HL-60 (cell line): ENCODE results near the gene NEAT1.

Experiments used
- DNase-seq, 2 experiments: peaks; one replicate each; pipeline ENCODE4 v3.0.0-alpha.2; 2010 to 2020; ENCODE audit warnings: low read depth in 1 of 2, low spot score in 1 of 2
- H3K27ac ChIP-seq: fragments of 250-450 bp; sonication (Bioruptor Pico); replicated peaks from 2 replicates; pipeline ENCODE4 v1.5.1; 2020; ENCODE audit warnings: mild to moderate bottlenecking, moderate library complexity
- H3K27me3 ChIP-seq: fragments of 250-450 bp; sonication (Bioruptor Pico); 2 replicates; pipeline ENCODE4 v1.5.1; 2021; ENCODE audit warnings: mild to moderate bottlenecking, moderate library complexity; ENCODE audit not compliant: insufficient read depth, poor library complexity, severe bottlenecking
- H3K4me3 ChIP-seq: replicated peaks from 2 replicates; pipeline ENCODE4 v1.5.1; 2011; ENCODE audit warnings: mild to moderate bottlenecking, control low read depth, low read length; ENCODE audit not compliant: insufficient read depth
- GABPA ChIP-seq: IDR thresholded peaks from 2 replicates; pipeline ENCODE4 v1.6.1; 2012; ENCODE audit warnings: low read depth
- POLR2AphosphoS5 ChIP-seq: IDR thresholded peaks from 2 replicates; pipeline ENCODE4 v1.6.1; 2012; ENCODE audit warnings: low read depth
- SPI1 ChIP-seq: IDR thresholded peaks from 2 replicates; pipeline ENCODE4 v1.6.1; 2012; ENCODE audit warnings: low read depth, mild to moderate bottlenecking, borderline replicate concordance
- TF ChIP-seq, protein P1 (sequence below): IDR thresholded peaks from one replicate; pipeline ENCODE4 v1.5.1; 2011; ENCODE audit warnings: low read length, control low read depth, inconsistent platforms; ENCODE audit not compliant: insufficient read depth
- TF ChIP-seq, protein P2 (sequence below): IDR thresholded peaks from 2 replicates; pipeline ENCODE4 v1.6.1; 2012; ENCODE audit warnings: low read depth; ENCODE audit not compliant: insufficient replicate concordance

Gene NEAT1

DNA sequence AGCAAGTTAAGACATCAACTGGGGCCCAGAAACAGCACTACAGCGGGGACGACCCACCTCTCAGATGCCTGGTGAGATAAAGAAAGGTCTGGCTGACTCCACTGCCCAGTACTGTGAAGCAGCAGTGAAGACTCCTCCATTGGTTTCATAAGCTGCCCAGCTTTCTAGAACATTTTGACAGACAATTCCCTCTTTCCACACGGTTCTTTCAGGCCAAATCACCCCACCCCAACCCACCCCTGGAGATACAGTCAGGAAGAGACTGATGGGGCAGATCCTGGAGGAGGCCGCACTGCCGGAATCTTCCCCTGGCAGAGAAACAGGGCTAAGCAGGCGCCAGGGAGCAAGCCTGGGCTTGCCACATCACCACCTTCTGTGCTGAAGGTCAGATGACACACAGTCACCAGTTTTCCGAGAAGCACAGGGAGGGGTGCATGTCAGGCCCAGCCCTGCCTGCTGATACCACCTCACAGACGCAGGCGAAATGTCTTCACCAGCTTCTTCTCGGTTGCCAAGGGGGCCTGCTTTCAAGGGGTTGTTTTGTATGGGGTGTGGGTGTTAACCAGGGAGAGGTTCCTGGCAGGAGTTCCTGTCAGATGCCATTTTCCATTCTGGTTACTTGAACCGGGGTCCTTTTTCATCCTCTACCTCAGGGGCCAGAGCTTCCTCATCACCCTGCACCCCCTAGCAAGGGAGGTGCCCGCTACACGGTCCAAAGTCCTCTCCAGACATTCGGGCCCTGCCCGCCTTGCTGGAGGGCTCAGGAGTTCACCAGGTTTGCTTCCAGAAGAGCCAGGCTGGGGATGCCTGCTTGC lies 1.4 kb upstream of the NEAT1 start:
- TF ChIP-seq, protein P1, sequence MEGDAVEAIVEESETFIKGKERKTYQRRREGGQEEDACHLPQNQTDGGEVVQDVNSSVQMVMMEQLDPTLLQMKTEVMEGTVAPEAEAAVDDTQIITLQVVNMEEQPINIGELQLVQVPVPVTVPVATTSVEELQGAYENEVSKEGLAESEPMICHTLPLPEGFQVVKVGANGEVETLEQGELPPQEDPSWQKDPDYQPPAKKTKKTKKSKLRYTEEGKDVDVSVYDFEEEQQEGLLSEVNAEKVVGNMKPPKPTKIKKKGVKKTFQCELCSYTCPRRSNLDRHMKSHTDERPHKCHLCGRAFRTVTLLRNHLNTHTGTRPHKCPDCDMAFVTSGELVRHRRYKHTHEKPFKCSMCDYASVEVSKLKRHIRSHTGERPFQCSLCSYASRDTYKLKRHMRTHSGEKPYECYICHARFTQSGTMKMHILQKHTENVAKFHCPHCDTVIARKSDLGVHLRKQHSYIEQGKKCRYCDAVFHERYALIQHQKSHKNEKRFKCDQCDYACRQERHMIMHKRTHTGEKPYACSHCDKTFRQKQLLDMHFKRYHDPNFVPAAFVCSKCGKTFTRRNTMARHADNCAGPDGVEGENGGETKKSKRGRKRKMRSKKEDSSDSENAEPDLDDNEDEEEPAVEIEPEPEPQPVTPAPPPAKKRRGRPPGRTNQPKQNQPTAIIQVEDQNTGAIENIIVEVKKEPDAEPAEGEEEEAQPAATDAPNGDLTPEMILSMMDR, result no peak
- TF ChIP-seq, protein P2, sequence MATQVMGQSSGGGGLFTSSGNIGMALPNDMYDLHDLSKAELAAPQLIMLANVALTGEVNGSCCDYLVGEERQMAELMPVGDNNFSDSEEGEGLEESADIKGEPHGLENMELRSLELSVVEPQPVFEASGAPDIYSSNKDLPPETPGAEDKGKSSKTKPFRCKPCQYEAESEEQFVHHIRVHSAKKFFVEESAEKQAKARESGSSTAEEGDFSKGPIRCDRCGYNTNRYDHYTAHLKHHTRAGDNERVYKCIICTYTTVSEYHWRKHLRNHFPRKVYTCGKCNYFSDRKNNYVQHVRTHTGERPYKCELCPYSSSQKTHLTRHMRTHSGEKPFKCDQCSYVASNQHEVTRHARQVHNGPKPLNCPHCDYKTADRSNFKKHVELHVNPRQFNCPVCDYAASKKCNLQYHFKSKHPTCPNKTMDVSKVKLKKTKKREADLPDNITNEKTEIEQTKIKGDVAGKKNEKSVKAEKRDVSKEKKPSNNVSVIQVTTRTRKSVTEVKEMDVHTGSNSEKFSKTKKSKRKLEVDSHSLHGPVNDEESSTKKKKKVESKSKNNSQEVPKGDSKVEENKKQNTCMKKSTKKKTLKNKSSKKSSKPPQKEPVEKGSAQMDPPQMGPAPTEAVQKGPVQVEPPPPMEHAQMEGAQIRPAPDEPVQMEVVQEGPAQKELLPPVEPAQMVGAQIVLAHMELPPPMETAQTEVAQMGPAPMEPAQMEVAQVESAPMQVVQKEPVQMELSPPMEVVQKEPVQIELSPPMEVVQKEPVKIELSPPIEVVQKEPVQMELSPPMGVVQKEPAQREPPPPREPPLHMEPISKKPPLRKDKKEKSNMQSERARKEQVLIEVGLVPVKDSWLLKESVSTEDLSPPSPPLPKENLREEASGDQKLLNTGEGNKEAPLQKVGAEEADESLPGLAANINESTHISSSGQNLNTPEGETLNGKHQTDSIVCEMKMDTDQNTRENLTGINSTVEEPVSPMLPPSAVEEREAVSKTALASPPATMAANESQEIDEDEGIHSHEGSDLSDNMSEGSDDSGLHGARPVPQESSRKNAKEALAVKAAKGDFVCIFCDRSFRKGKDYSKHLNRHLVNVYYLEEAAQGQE, result peak; percentile 17
- TF ChIP-seq POLR2AphosphoS5 (peak; percentile 66; the same call in 1 of the 2 replicates), GABPA (no peak), SPI1 (no peak)
- peak; percentile 85 to 94 for DNase-seq
- peak overlapping the region; percentile 100 for H3K27ac ChIP-seq

DNA sequence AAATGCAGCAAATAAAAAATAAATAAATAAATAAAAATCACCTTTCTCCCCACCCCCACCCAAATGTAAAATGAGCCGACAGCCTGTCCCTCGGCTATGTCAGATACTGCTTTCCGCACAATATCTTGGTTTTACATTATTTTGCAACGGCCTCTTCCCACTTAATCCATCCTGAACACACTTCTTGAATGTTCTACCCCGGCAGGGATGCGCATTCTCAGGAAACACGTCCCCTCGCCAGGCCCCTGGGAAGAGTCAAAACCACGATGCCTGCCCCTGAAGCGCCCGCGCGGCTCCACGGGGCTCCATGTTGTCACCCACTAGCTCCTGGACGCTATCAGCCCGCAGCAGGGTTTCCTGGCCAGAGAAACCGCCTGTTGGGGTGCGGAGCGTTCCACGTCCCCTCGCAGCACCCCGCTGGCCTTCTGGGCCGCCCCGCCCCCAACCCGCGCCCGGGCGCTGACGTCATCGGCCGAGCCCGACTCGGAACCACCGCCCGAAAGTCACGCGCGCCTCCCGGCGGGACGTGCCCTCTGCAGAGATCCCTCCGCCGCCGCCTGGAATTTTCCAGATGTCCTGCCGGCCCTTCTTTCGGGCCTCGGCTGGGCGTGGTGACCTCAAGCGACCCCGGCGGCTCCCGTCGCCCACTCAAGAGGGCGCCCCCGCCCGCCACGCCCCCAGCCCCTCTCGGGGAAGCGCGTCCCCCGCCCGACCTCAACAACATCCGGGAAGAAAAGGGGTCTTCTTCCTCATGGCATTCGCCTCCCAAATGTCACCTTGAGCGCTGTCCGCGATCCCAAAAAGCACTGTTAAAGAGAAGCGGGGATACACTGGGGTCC lies 585 bp upstream of the NEAT1 start:
- TF ChIP-seq GABPA, result no peak
- TF ChIP-seq, protein P1, result no peak
- no peak; the same call in 1 of the 2 replicates for TF ChIP-seq SPI1
- TF ChIP-seq, protein P2, result peak; percentile 54
- peak; percentile 46; the same call in 1 of the 2 replicates for TF ChIP-seq POLR2AphosphoS5
- H3K27me3 ChIP-seq, result no peaks in the 10 kb centered on the region
- peak; percentile 96 to 97 for DNase-seq
- peak overlapping the region; percentile 100 for H3K27ac ChIP-seq
- peak overlapping the region; percentile 64 for H3K4me3 ChIP-seq

More for the DNA sequence above, 1.4 kb upstream of the NEAT1 start:
- Histone ChIP-seq H3K4me3 (peak overlapping the region; percentile 32), H3K27me3 (no peaks in the 10 kb centered on the region)

DNA sequence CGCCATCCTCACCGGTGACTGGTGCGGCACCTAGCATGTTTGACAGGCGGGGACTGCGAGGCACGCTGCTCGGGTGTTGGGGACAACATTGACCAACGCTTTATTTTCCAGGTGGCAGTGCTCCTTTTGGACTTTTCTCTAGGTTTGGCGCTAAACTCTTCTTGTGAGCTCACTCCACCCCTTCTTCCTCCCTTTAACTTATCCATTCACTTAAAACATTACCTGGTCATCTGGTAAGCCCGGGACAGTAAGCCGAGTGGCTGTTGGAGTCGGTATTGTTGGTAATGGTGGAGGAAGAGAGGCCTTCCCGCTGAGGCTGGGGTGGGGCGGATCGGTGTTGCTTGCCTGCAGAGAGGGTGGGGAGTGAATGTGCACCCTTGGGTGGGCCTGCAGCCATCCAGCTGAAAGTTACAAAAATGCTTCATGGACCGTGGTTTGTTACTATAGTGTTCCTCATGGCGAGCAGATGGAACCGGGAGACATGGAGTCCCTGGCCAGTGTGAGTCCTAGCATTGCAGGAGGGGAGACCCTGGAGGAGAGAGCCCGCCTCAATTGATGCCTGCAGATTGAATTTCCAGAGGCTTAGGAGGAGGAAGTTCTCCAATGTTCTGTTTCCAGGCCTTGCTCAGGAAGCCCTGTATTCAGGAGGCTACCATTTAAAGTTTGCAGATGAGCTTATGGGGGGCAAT lies 1.1 kb downstream of the NEAT1 start:
- Histone ChIP-seq H3K27me3 (no peaks in the 10 kb centered on the region), H3K27ac (peak overlapping the region; percentile 100), H3K4me3 (peak overlapping the region; percentile 64)
- DNase-seq, result peak in 1 of 2 experiments; percentile 14
- TF ChIP-seq POLR2AphosphoS5, result peak; percentile 80
- no peak for TF ChIP-seq SPI1
